C4-2B (cell line): ENCODE data around the gene DEFB132.

Source experiments
- ZFX ChIP-seq: fragments of 450-650 bp; IDR thresholded peaks from 2 replicates; pipeline ENCODE4 v1.6.1; 2017
- TF ChIP-seq, protein P1 (sequence below): fragments of 450-650 bp; conservative IDR thresholded peaks from 2 replicates; pipeline ENCODE4 v1.5.1; 2017; ENCODE audit warnings: mild to moderate bottlenecking

DNA sequence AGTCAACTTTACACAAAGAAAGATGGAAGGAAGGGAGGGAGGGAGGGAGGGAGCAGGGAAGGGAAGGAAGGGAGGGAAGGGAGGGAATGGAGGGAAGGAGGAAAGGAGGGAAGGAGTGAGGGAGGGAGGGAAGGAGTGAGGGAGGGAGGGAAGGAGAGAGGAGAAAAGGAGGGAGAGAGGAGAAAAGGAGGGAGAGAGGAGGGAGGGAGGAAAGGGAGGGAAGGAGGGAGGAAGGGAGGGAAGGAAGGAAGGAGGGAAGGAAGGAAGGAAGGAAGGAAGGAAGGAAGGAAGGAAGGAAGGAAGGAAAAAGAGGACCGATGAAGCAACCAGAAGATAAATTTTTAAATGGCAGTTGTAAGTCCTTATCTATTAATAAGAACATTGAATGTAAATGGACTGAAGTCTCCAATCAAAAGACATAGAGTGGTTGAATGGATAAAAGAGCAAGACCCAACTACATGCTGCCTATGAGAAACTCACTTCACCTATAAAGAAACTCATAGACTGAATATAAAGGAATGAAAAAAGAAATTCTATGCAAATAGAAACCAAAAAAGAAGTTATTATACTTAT, 36.2 kb upstream of the DEFB132 start:
- TF ChIP-seq, protein P1, sequence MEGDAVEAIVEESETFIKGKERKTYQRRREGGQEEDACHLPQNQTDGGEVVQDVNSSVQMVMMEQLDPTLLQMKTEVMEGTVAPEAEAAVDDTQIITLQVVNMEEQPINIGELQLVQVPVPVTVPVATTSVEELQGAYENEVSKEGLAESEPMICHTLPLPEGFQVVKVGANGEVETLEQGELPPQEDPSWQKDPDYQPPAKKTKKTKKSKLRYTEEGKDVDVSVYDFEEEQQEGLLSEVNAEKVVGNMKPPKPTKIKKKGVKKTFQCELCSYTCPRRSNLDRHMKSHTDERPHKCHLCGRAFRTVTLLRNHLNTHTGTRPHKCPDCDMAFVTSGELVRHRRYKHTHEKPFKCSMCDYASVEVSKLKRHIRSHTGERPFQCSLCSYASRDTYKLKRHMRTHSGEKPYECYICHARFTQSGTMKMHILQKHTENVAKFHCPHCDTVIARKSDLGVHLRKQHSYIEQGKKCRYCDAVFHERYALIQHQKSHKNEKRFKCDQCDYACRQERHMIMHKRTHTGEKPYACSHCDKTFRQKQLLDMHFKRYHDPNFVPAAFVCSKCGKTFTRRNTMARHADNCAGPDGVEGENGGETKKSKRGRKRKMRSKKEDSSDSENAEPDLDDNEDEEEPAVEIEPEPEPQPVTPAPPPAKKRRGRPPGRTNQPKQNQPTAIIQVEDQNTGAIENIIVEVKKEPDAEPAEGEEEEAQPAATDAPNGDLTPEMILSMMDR = no peak
- TF ChIP-seq ZFX = no peak
